ENCODE data around the gene CNST.
"Not testable (repeated sequence)": the region's sequence is repeated elsewhere in the genome, so short reads cannot be mapped to it uniquely, and the experiment has no call there.

The CNST gene

GRCh38 chr1:246583056-246583440, 16.8 kb downstream of the CNST start:
- DNase-seq (ENCODE audit: low read depth in 2 of 2): no peak

GRCh38 chr1:246583448-246584185, 17.4 kb downstream of the CNST start:
- no peak for DNase-seq (ENCODE audit: low read depth in 2 of 2)

- no peak for DNase-seq (ENCODE audit: low read depth in 2 of 2)
These were observed 20.8 kb downstream of the CNST start for GRCh38 chr1:246587032-246587431.

GRCh38 chr1:246587606-246588005, 21.4 kb downstream of the CNST start:
- DNase-seq (ENCODE audit: low read depth in 2 of 2): no peak

GRCh38 chr1:246588159-246588721, 22.0 kb downstream of the CNST start:
- no peak for DNase-seq (ENCODE audit: low read depth in 2 of 2)

- not testable (repeated sequence) for DNase-seq (ENCODE audit: low read depth in 2 of 2)
These were observed 23.7 kb downstream of the CNST start for GRCh38 chr1:246589919-246590318.

- DNase-seq (ENCODE audit: low read depth in 2 of 2): no peak
These were observed 24.8 kb downstream of the CNST start for GRCh38 chr1:246591047-246591446.

- peak in 1 of 2 donors; percentile 22 for DNase-seq (ENCODE audit: low read depth in 2 of 2)
These were observed 25.2 kb downstream of the CNST start for GRCh38 chr1:246591504-246591903.

- no peak for DNase-seq (ENCODE audit: low read depth in 2 of 2)
These were observed 25.7 kb downstream of the CNST start for GRCh38 chr1:246591958-246592357.

- no peak for DNase-seq (ENCODE audit: low read depth in 2 of 2)
These were observed 26.4 kb downstream of the CNST start for GRCh38 chr1:246592695-246593094.

GRCh38 chr1:246595146-246595545, 28.9 kb downstream of the CNST start:
- DNase-seq (ENCODE audit: low read depth in 2 of 2): no peak

- no peak for DNase-seq (ENCODE audit: low read depth in 2 of 2)
These were observed 31.1 kb downstream of the CNST start for GRCh38 chr1:246597340-246597739.

- DNase-seq (ENCODE audit: low read depth in 2 of 2): no peak
These were observed 31.7 kb downstream of the CNST start for GRCh38 chr1:246597971-246598370.

- DNase-seq (ENCODE audit: low read depth in 2 of 2): no peak
These were observed 33.1 kb downstream of the CNST start for GRCh38 chr1:246599315-246599714.

- no peak for DNase-seq (ENCODE audit: low read depth in 2 of 2)
These were observed 34.3 kb downstream of the CNST start for GRCh38 chr1:246600579-246600978.

- no peak for DNase-seq (ENCODE audit: low read depth in 2 of 2)
These were observed 35.9 kb downstream of the CNST start for GRCh38 chr1:246602194-246602593.

GRCh38 chr1:246605231-246605630, 39.0 kb downstream of the CNST start:
- not testable (repeated sequence) for DNase-seq (ENCODE audit: low read depth in 2 of 2)

GRCh38 chr1:246607462-246607861, 41.2 kb downstream of the CNST start:
- no peak for DNase-seq (ENCODE audit: low read depth in 2 of 2)

GRCh38 chr1:246608616-246609376, 42.5 kb downstream of the CNST start:
- peak in 1 of 2 donors; percentile 18 for DNase-seq (ENCODE audit: low read depth in 2 of 2)

- no peak for DNase-seq (ENCODE audit: low read depth in 2 of 2)
These were observed 43.4 kb downstream of the CNST start for GRCh38 chr1:246609632-246610031.

GRCh38 chr1:246613096-246613758, 47.0 kb downstream of the CNST start:
- DNase-seq (ENCODE audit: low read depth in 2 of 2): no peak

GRCh38 chr1:246617156-246617555, 50.9 kb downstream of the CNST start:
- DNase-seq (ENCODE audit: low read depth in 2 of 2): no peak
